ENCODE results near the gene C1QTNF2. TPM values are rescaled to one million over a fixed set of nuclear protein-coding genes. Genes with fewer than 3 reads are reported as not detected.
A peak's percentile ranks its signal among the peaks of the same experiment; 100 is the strongest.

Gene C1QTNF2
- total and polyA plus RNA-seq, 10 of the 15 experiments (the other 5 are each of a cell fraction or from before 2014, with no cell fraction given): not detected

GRCh38 chr5:160419458-160420330 lies 49.3 kb upstream of the C1QTNF2 start:
- peaks cover 61% of the 10 kb centered on the region for H3K79me2 ChIP-seq (ENCODE audit: control insufficient read depth, insufficient read depth, low read length)
- peak overlapping the region; percentile 94 for H3K9ac ChIP-seq (ENCODE audit: control insufficient read depth, insufficient read depth, low read length)
- CTCF ChIA-PET: interaction anchor here (0.7 to 8.9 kb wide), 12 partner anchors 14 to 398 kb away, joined by 3 to 133 read pairs (median 4); no protein-coding TSS in a partner anchor
- peak; percentile 45 for ATAC-seq
- BruUV-seq (replicated peaks): no TSS peak
- peak overlapping the region; percentile 62 for H3K4me3 ChIP-seq
- RAD21 ChIA-PET (ENCODE audit: unreplicated experiment): interaction anchor here (0.7 to 8.6 kb wide), 18 partner anchors 10 to 1566 kb away, joined by 3 to 109 read pairs (median 6); partner anchors contain the start of gene FAM200C
- in situ Hi-C loops (cut with MboI): no loop called here
- intact Hi-C loops (cut with micrococcal nuclease; ENCODE audit: unreplicated experiment): no loop called here
- DNase-seq (ENCODE audit: low read depth, low spot score): no peak
- WGBS (ENCODE audit: insufficient coverage, insufficient replicate concordance, low lambda C conversion rate, missing lambda C conversion rate): 11% methylated on average over 11 of the region's 11 CpGs
- FAIRE-seq: no peak
- no peaks in the 10 kb centered on the region for H3K27me3 ChIP-seq (replicated peaks in 1 of 2; ENCODE audit: control insufficient read depth in 2 of 2, insufficient read depth in 2 of 2, low read length in 1 of 2)
- peaks cover 16% of the 10 kb centered on the region for H3K4me1 ChIP-seq (ENCODE audit: control insufficient read depth, insufficient read depth, low read length)
- H3K27ac ChIP-seq (ENCODE audit: control insufficient read depth, insufficient read depth): peak overlapping the region; percentile 71
- H2AFZ ChIP-seq (ENCODE audit: control insufficient read depth, low read depth, low read length): peak overlapping the region; percentile 16
- no peaks in the 10 kb centered on the region for H3K9me3 ChIP-seq (replicated peaks; ENCODE audit: control insufficient read depth, insufficient read depth, low read length)
- POLR2A ChIA-PET: interaction anchor here (0.5 to 3.2 kb wide), 38 partner anchors 9 to 1498 kb away, joined by 3 to 21 read pairs (median 6); partner anchors contain the start of genes FAM200C and TTC1
- no peaks in the 10 kb centered on the region for H4K20me1 ChIP-seq (ENCODE audit: control insufficient read depth, insufficient read depth)
- SMC1A ChIA-PET (ENCODE audit: uncharacterized antibody, unreplicated experiment): interaction anchor here (0.6 to 8.9 kb wide), 18 partner anchors 9 to 1009 kb away, joined by 3 to 135 read pairs (median 5); partner anchors contain the start of genes FAM200C and TTC1
- H3K4me2 ChIP-seq (ENCODE audit: control insufficient read depth, insufficient read depth): peak overlapping the region; percentile 72
- no peaks in the 10 kb centered on the region; a peak in 1 of 4 replicates for H3K36me3 ChIP-seq (ENCODE audit: control insufficient read depth in 2 of 2, insufficient read depth in 2 of 2, low read length in 1 of 2)
- TF ChIP-seq EP300 (IDR thresholded peaks at IDR 0.05; ENCODE audit: borderline replicate concordance in 1 of 2, control insufficient read depth in 1 of 2, low read depth in 2 of 2, low read length in 2 of 2): peak in 1 of 2 experiments; percentile 39; a peak in 1 of 4 replicates
- TF ChIP-seq ATF2 (IDR thresholded peaks at IDR 0.05; ENCODE audit: low read length): no peak; the same call in none of the 2 replicates
- no peak for TF ChIP-seq CUX1 (IDR thresholded peaks at IDR 0.05; ENCODE audit: insufficient replicate concordance, low read depth, low read length)
- no peak for TF ChIP-seq DPF2 (IDR thresholded peaks at IDR 0.05)
- TF ChIP-seq JUND (IDR thresholded peaks at IDR 0.05; ENCODE audit: low read depth, low read length): no peak
- TF ChIP-seq CHD1 (IDR thresholded peaks at IDR 0.05; ENCODE audit: low read depth, low read length): no peak
- TF ChIP-seq CBX5 (IDR thresholded peaks at IDR 0.05; ENCODE audit: low read depth): 0 out of 2 replicates have a peak, but pooled peaks have one; percentile 20
- TF ChIP-seq NKRF (conservative IDR thresholded peaks at IDR 0.05): 0 out of 2 replicates have a peak, but pooled peaks have one; percentile 30
- TF ChIP-seq RCOR1 (conservative IDR thresholded peaks at IDR 0.05; ENCODE audit: low read depth, low read length): no peak
- no peak for TF ChIP-seq NFYA (IDR thresholded peaks at IDR 0.05; ENCODE audit: borderline replicate concordance, low read depth, low read length)
- no peak for TF ChIP-seq RBBP5 (conservative IDR thresholded peaks at IDR 0.05)
- TF ChIP-seq YBX1 (IDR thresholded peaks at IDR 0.05): no peak
- no peak for TF ChIP-seq CHD4 (IDR thresholded peaks at IDR 0.05)
- 0 out of 2 replicates have a peak, but pooled peaks have one; percentile 75 for TF ChIP-seq PAX8 (IDR thresholded peaks at IDR 0.05)

All from GM12878 (cell line).